ENCODE measurements around the gene NRN1. TPM values are rescaled to one million over a fixed set of nuclear protein-coding genes. Genes with fewer than 3 reads are reported as not detected.
"Not testable (repeated sequence)": the region's sequence is repeated elsewhere in the genome, so short reads cannot be mapped to it uniquely, and the experiment has no call there.

Gene NRN1, protein sequence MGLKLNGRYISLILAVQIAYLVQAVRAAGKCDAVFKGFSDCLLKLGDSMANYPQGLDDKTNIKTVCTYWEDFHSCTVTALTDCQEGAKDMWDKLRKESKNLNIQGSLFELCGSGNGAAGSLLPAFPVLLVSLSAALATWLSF
- 7.3 TPM for total RNA-seq

DNA sequence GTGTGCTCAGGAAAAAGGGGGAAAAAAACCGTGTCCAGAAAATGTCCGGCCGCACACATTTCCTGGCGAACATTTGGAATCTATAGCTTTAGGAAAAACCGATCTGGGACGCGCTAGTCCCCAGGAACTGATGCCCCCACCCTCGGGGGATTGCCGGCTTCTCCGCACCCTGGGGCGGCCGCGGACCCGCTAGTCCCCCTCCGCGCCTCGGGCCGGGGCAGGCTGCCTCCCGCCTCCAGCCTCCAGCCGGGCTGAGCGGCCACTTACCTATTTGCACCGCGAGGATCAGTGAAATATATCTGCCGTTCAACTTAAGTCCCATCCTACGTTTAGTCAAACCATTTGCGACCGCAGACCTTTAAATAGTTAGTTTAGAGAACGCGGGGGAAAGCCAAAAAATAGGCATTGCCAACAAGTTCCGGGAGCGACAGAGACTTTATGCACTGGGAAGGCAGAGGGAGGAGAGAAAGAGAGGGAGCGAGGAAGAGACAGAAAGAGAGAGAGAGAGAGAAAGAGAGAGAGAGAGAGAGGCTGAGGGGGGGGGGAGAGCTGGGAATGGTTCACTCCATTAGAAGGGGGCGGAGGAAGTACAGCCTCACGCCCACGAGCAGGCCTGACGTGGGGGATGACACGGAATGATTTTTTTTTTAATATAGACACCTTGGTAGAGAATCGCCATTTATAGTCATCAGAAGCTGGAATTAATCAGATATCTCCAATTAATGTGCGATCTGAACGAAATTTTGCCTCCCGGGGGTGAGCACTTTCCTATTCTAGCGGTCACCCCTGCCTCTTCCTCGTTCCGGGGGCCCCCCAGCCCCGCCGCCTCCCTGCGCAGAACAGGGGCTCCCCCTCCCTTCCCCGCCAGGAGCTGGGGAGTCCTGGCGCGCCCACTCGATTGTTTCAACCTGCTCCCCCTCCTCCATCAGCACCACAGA is at the start of gene NRN1:
Gene NRN1 (minus strand): TSS at position 498 of the 938 bp plus-strand sequence. CDS start 176 bp downstream, at position 322.
- no peak for DNase-seq (ENCODE audit: low spot score)

DNA sequence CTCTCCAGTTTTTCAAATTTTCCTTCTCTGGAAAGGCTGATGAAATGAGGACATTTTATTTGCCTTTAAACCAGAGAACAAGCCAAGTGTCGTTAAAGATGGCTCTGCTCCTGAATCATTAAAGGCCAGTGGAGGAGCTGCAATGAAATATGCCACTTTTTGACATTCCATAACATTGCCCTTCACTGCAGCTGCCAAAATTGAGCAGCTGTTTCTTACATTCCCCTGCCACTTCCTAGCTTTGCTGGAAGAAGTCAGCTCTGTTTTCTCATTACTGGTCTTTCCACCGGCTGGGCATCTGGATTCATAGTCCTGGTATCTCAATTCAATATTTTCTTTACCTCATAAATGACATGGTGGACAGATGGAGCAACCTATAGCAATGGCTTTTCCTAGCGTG is 45.5 kb upstream of the NRN1 start:
- no peak for DNase-seq (ENCODE audit: low spot score)

DNA sequence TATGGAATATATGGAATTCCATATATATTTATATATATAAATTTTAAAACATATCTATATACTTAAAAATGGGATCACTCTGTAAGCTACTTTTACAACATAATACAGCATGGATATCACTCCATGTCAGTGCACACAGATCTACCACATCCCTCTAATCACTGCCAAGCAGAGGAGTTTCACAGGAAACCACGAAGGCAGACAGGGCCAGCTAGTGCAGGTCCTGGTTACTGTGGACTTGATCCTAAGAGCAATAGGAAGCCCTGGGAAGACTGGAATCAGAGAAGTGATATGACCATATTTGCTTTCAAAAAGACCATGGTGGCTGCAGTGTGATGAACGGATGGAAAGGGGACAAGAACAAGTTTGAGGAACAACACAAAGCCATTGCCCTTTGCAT is 40.0 kb upstream of the NRN1 start:
- no peak for DNase-seq (ENCODE audit: low spot score)

DNA sequence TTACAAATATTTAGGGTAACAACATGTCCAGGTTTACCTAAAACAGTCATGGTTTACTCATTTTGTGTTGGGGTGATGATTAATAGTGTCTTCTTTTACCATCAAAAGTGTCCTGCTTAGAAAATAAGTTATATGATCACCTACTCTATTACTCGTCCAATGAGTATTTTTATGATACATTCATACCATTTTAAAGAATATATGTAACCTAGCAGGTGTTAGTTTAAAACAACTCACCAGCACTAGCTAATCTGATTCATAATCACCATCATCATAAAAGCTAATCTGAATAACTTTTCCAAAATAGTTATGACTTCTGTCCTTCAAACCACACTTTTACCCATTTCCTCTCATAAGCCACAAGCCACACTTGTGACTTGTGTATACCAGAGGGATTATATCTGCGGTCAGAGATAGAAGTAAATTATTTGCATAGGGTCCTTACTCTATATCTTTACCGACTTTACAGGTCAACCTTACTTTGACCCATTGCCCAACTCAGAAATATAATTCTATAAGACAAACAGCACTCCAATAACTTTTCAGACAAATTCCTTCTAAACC is 33.3 kb upstream of the NRN1 start:
- DNase-seq (ENCODE audit: low spot score), result no peak

DNA sequence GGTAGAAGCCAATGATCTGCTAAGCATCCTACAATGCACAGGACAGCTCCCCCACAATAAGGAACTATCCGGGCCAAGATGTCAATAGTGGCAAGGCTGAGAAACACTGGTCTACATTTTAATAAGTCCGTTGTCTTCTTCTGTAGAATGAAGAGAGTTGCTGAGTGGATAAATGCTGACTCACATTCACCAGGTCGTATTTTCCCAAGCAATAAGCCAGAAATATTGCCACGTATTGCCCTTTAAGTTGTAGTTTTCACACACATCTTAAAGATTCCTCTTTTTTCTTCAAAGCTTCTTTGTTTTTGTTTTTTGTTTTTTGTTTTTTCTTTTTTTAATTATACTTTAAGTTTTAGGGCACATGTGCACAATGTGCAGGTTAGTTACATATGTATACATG is 30.5 kb upstream of the NRN1 start:
- no peak for DNase-seq (ENCODE audit: low spot score)

DNA sequence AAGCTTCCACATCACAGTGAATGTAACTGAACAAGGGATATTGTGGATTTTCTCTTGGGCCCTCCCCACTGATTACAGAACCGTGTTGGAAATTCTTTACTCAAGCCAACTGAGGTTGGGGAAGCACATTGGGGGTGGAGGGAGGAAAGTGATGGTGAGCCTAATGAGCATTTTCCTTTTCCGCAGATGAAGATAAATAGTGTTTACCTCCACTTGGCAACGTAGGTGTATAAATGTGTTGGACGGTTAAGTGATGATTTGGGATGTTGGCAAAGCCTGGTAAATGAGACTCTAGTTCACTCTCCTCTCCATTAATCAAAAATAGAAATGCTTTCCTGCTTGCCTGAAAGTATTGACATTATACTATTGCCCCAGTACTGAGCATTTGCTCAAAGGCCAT is 27.1 kb upstream of the NRN1 start:
- no peak for DNase-seq (ENCODE audit: low spot score)

DNA sequence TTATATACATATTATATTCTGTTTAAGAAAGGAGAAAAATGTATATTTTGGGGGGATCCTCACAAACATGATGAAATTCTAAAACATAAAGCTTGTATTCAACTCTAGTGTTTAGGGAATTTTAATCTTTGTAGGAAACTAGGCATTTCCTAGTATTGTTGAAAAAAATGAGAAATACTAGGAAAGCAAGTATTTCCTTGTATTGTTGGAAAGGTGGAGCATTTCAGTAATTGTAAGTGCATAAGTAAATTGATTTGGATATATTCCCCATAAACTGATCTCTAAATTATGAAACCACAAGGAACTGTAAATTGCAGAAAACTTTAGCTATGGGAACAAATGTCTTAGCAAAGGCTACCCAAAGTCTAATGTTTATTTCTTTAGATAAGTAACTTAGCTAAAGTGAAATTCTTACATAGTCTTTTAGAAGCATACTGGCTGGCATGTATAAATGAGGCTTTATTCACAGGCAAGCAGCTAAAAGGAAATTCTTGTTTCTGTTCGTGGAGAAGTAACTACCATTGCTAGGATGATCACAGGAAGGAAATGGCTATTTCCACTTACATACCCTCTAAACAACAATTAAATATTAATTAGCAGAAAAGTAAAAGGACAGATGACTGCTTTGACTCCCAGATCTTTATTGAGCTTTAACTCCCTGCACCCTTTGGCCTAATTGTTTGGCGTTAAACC is 19.9 kb upstream of the NRN1 start:
- DNase-seq (ENCODE audit: low spot score), result no peak

DNA sequence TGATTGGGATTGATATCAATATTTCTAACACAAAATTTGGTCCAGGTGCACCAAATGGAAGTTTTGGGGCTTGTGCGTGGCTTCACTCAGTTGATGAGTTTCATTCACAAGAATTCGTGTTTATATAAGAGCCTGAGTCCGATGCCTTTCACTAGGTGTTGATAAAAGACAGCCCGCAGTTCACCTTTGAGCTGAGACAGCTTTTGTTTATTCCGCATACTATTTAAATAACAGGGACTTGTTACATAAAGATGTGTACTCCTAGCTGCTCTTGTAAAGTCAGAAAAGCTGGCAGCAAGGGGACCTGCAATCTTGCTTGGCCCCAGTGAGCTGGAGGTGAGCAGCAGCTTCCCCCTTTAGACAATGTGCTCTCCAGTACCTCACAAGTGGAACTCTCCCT is 19.0 kb upstream of the NRN1 start:
- DNase-seq (ENCODE audit: low spot score), result no peak

DNA sequence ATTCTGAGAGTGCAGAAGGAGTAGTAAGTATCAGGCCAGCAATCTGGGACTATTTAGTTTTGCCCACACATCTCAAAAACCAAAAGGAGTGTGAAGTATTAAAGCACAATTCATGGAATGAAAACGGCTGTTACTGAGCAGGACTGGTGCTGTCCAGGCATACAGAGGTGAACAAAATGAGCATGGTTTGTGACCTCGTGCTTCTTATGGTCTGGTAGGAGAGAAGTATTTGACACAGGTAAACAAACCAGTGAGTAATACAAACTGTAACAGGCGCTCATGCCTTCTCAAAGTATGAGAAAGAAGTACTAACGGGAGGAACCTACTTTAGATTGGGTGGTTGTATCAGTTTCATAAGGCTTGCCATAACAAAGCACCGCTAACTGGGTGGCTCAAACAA is 17.5 kb upstream of the NRN1 start:
- DNase-seq (ENCODE audit: low spot score), result no peak

DNA sequence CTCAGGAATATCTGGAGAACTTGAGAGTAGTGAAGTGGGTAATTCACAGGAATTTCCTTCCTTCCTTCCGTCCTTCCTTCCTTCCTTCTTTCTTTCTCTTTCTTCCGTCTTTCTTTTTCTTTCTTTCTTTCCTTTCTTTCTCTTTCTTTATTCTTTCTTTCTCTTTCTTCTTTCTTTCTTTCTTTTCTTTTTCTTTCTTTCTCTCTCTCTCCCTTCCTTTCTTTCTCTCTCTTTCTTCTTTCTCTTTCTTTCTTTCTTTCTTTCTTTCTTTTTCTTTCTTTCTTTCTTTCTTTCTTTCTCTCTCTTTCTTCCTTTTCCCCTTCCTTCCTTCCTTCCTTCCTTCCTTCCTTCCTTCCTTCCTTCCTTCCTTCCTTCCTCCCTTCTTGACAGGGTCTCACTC is 16.1 kb upstream of the NRN1 start:
- DNase-seq (ENCODE audit: low spot score), result not testable (repeated sequence)

DNA sequence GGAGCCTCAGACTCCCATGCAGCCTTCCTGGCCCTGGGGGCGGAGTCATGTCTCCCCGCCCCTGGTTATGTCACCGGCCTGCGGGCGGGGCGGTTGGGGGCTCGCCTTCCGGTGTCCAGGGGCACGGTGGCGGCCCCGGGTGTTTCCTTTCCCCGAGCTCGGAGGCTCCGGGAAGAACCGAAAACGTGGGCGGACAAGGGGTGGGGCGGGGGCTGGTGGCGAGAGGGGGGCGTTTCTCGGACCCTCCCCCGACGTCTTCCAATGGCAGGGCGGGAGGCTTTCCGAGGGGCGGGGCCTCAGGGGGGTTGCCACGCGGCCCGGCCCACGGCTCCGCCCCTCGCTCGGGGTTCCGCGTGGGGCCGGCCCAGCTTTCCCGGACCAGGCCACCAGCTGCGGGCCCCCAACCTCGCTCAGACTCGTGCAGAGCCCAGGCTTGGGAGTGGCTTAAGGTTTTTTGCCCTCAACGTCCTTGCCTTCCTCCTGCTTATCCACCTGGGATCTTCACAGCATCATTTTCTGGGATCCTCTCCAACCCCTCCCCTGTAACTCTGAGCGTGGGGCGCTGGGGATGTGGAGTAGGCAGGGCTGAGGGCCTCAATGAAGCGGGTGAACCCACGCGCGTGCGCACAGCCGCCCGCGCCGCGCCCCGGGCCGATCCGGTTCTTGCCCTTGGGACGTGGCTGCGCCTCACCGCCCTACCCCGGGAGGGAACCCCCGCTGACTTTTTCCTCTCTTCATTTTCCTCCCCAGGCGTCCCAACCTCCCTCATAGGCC is 2.1 kb upstream of the NRN1 start:
- no peak for DNase-seq (ENCODE audit: low spot score)

DNA sequence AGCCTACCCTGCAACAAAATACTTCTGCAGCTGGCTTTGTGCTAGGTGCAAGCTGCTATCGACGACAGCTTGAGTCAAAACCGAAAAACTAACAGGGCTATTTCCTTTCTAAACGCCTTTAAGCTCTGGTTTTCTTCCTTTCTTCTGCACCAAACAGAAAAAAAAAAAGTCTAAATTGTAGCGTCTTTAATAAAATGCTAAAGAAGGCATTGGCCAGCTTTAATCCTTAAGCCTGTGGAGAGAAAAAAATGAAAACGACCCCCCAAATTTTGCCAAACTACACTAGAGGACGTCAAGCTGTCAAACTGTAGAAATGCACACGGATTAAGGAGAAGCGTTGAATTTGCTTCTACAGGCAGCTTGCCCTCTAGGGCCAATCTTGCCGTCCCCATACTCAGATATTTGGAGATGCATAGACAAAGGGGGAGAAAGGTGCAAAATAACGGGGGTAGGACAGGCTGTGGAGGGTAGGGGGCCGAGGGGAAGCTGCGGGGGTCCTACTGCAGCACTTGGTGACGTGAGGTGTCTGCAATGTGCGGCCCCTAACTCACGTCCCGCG is 1.4 kb upstream of the NRN1 start:
- DNase-seq (ENCODE audit: low spot score), result no peak

DNA sequence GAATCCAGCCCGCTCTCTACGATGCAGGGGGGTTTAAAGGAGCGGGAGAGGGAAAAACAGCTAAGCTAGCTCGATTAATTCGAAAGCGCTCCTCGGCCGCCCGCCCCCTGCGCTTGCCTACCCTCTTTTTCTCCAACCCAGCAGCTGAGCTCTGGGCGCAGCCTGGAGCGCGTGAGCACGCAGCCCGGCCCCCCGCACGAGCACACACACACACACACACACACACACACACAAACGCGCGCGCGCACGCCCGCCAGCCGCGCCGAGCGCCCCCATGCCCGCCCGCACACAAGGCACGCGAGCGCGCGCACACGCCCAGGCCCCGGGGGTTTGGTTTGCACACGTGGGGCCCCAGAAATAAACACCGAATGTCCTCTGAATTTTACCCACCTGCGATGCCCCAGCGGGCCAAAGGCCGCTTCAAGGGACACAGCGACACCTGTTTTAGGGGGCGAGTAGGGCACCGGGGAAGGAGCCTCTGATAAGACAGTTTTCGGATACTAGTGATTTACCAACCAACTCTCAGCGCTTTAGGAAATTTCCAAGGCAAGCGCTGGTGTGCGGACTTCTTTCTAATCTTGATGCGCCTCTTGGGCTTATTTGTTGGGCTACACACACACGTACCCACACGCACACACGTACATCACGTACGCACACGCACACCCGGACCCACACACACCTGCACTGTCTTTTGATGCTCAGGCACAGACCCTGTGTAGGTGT is 802 bp upstream of the NRN1 start:
- DNase-seq (ENCODE audit: low spot score), result no peak

DNA sequence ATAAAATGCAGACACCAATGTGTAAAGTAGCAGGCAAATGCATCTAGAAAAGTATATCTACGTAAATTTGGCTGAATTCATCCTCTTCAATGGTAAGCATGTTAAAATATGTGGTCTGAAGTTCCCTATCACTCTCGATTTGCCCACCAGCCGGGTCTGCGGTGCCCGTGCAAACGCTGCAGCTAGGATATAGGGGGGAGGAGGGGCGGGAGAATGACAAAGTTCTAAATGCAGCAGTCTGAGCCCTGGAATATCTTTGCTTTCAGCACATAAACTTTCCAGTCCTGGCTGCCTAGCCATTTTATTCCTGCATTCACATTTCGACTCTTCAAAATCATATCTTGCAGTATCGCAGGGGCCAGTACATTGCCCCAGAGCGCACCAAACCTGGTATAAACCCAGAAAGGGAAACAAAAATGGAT is 708 bp downstream of the NRN1 start:
- no peak for DNase-seq (ENCODE audit: low spot score)

DNA sequence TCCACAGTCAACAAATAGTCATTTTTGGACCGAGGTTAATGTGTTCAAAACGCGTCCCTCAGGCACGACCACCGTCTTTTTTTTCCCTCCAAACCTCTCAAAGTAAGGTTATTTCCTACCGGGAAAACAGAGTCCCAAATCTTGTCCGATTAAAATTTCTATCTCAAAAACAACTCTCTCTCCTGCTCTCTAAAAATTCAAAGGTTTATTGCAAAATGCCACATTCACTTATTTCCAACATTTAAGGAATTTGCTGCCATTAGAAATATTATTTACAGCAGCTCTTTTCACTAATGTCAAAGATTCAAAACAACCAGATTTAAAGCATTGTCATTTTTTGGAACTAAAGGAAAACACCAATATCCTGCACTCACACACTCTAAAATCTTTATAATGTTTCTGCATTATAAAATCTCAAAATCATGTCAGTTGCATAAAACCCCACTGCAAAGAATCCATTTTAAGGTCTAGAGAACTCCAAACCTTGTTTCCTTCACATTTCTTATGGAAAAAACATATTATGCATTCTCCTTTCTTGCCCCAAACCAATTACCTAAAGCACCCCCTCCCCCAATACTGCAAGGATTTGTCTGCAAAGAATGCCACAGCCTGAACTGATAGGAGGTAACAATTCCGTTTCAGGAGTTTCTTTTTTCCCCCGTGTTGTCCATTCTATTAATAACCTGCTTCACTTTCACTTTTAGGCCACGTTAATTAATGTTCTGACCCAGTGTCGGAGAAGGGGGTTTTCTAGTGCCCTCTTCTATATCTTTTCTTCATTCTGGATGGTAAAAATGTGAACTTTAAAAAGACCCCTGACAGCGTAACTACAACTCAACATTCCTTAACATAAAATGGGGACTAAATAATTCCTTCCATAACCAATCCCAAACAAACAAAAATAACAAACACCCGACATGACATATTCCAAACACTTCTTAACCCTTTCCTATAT is 1.4 kb downstream of the NRN1 start:
- DNase-seq (ENCODE audit: low spot score), result no peak

DNA sequence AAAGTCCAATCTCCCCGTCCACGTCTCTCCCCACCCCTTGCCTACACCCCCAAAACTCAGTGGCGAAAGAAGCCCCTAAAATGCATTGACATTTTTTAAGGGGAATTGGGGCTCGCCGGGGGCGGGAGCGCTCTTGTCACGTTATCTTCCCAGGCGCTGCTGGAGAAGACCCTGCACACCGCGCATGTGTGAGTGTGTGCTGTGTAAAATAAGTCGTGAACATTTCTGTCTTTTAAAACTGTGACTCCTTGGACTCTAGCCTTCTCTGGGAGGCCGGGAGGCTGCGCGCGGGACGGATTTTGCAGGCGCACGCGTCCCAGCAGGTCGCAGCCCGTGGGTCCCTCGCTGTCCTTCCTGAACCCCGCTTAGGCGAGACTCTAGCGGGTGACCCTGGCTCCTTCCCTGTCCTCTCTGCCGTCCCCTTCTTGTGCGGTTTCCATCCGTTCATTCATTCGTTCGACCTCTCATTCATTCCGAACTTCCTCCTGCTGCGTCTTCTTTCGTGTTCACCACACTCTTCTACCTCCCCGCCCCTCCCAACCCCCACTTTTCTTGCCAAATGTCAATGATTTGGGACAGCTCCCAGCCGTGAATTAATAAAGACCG is 2.2 kb downstream of the NRN1 start:
- DNase-seq (ENCODE audit: low spot score), result no peak

DNA sequence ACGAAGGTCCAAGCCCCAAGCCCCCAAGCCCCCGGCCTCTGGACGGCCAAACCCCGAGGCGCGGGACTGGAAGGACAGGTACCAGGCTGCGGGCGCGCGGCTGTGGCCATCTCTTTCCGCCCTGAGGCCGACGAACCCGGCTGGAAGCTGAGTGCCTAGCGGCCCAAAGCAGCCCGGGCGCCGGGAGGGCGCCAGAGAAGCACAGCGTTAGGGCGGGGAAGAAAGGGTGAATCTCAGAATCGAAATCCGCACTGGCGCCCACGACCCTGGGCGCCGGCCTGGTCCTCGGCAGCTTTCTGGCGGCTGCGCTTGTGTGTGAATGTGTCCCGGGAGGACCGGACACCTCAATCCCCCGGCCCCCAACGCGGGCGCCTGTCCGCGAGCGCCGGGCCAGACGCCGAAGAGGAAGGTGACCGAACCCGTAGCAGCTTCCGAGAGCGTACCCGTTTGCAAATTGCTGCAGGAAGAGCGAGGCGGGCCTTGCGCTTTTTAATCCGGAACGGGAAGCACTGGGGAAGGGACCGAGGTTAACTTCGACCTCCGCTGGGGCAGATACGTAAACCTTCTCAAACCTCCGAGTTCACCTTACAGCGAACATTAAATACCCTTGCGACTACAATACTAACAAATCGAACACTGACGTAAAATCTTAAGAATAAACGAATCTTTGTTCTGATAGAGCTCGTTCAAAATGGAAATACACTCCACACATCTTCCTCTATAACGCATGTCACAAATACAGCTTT is 2.9 kb downstream of the NRN1 start:
- no peak for DNase-seq (ENCODE audit: low spot score)

All from ureter (tissue), 1 donor.